AG20443 (cell line): ENCODE measurements around the gene LRP1B.

ENCODE experiments used
- DNase-seq: peaks from one replicate; pipeline ENCODE4 v3.0.0; 2012; ENCODE audit warnings: low spot score, mixed read lengths

LRP1B gene

DNA sequence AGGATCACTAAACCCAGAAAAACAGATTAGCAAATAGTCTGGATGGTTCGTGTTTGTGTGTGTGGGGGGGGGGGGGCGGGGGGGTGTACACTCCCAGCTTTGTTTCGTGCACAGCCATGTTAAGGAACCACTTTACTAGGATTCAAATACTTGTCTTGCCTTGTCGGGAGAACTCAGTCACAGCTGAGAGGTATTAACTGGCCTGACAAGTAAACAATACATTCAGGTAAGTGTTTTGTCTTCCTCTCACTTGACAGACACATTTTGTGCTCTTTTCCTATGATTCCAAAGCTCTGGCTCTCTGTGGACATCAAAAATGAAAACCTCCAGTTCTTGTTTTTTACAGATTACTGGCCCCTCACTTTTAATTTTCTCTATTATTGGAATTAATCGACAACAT, 173.5 kb downstream of the LRP1B start:
- no peak for DNase-seq

DNA sequence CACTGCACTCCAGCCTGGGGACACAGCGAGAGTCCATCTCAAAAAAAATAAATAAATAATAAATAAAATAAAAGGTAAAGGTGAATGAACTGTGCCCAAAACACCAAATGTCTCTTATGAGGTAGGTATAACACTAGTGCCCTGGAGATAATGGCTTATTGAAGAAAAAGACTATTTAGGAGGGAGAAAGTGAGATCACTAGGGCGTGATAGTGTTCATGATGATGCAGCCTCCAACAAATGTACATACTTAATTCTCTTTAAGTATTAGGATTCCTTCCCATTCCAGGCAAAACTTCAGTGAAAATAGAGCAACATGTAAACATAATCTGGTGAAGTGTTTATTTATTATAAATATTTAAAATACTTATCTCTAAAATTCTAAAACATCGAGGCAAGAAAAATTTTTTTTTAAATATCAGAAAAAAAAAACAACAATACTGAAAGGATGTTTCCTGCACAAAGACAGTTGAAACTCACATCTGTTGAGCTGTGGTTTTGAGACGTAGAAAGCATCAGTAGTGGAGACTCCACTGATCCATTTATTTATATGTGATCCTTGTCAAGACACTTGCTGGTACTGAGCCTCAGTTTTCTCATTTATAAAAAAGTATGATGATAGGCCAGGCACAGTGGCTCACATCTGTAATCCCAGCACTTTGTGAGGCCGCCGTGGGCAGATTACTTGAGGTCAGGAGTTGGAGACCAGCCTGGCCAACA, 183.3 kb downstream of the LRP1B start:
- no peak for DNase-seq

DNA sequence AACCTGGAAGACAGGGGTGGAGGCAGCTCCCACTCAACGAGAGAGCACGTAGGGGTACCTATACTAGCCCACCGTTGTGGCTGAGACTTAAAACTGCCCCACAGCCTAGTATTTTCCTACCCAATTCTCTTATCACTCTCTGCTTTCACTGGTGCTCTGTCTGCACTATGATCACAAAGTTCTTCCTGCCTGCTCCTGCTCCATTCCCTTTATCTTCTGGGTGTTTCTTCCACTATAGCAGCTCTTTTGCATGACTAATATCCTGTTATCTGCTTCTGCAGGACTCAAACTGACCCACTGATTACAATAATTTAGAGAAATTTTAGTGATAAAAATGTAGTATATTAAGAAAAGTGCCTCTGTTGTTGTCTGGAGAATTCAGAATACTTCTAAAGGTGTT, 184.8 kb downstream of the LRP1B start:
- DNase-seq, result no peak

DNA sequence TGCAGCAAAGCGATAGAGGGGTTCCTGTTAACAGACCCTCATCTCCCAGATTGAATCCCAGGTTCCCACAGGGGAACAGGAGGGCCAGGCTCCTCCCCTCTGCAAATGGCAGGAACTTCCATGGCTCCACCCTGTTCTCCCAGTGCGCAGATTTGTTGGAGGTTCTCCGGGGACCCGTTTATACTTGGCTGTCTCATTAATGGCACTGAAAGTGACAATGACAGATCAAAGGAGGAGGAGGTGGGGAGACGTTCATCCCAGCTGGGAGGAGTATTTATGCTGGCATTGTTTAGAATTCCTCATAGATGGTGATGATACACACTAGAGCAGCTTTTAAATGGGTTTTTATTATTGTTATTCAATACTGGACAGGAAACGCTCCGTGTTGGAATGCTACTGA, 186.9 kb downstream of the LRP1B start:
- no peak for DNase-seq

DNA sequence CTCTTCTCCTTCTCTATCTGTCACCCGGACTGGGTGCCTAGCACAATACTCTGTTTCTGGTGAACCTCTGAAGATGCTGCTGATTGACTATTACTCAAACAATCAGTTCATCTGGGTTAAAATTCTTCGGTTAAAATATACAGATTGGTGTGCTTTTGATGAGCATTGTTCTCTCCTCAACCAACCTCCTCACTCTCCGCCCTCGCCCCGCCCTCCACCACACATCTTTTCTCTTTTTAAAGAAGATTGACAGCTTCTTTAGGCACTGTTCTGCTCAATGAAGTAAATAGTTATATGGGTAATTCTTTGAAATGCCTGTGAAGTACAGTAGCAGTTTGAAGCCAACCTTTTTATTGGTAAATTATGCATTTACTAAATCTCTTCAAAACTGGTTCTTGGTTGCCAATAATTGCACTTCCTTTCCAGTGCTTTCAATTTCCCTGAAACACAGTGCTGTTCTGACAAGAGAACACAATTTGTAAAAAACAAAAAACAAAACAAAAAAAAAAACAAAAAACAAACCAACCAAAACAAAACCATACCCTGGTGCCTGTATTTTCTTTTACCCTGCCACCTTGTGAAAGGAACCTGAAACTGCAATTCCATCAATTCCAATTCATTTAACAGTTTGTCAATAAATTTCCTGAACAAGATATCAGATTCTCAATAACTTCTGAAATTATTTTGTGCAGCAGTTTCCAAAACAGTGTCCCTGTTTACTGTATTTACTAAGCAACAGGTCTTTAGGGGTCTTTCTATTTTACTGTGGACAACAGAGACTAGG, 188.6 kb downstream of the LRP1B start:
- no peak for DNase-seq

DNA sequence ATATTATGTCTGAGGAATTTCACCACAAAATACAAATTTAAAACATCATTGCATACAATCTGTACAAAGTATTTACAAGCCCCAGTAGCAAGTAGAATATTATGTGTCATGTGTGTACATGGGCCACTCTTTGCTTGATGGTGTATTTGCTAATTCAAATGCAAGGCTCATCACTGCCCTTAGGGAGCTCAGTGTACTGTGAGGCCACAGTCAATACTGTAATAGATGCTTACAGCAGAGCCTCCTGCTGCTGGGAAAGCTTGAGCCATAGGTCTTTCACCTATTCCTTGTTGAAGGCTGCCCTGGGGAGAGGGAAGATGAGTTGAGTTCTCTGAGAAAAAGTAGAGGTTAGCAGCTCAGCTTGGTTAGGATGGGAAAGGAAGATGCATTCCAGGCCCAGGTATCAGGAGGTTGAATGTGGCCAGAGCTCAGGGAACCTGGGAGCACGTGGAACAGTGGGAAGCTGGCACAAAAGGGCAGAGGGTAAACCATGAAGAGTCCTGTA, 189.6 kb downstream of the LRP1B start:
- no peak for DNase-seq

DNA sequence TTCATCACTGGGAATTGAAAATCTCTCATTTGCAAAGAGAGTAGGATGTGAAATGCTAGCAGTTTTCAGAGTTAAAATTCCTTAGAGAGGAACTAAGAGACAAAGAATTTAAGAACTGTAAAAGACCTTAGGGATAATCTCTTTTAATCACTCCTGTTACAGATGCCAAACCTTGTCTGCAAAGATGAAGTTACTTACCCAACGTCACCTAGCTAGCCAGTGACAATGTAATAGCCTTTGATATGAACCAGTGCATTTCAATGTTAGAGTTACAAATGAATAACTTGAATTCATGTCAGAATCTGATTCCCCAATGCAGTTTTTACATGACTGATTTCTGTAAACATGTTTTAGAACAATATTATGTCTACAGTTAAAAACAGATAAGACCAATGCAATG, 190.1 kb downstream of the LRP1B start:
- DNase-seq, result no peak

DNA sequence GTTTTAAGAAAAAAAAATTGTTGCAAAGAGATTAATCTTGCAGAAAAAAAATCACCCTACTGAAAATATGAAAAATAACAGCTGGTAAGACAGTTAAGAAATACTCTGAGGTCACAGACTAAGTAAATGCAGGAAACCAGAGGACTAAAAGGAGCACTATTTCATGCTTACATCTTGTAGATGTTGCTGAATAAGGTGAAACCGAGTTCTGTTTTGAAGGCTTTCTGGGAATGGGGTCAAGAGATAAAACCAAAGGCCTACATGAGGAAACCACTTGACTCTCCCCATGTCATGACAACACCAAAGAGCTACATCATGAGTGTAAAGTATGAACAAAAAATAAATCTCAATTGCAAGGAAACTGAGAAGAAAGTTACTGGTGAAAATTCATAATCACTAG, 197.6 kb downstream of the LRP1B start:
- DNase-seq, result no peak

DNA sequence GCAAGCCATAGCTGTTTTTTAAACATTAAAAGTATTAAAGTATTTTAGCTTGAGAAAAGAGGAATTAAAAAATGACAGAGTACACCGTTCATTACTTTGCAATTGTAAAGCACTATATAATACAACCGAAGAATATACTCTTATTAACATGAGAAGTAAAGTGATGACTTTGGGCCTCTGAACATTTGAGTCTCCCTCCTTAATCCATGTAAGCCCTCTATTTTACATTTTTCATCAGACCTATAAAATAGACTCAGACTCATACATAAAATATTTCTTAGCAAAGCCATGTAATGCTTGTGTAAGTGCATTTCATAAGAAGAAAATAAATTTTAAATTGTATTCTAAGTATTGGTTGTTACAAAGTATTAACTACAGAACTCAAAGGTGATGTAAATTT, 198.6 kb downstream of the LRP1B start:
- DNase-seq, result no peak

DNA sequence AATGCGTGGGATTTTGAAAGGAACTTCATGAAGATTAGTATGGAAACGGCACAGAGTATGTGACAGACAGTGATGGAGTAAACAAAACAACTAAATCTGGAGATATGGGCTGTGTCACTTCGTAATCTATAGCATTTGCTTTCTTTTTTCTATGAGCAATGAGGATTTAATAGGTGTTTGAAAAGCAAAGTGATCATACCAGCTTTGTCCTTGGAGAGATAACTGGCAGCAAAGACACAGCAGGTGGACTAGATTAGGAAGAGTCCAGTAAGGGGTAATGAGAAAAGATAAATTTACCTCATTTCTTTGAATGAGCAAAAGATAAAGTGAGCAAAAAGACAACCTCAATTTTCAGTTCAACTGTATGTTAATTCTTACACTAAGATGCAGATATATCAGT, 199.0 kb downstream of the LRP1B start:
- no peak for DNase-seq

DNA sequence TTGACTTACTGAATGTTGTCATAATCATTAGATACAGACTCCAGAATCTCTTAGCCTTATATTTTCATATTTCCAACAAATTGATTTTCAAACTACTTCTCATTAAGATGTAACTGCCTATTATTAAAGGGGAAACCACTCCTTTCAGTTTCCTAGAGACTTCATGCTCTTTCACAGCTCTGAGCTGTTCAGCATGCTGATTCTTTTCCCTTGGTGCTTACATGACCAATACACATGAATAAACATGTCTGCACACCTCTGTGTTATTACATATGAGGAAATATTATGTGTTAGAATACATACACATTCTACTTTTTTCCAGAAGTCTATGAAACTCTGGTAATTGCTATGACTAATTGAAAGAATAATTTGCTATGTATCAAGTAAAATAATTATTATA, 200.0 kb downstream of the LRP1B start:
- DNase-seq, result no peak

DNA sequence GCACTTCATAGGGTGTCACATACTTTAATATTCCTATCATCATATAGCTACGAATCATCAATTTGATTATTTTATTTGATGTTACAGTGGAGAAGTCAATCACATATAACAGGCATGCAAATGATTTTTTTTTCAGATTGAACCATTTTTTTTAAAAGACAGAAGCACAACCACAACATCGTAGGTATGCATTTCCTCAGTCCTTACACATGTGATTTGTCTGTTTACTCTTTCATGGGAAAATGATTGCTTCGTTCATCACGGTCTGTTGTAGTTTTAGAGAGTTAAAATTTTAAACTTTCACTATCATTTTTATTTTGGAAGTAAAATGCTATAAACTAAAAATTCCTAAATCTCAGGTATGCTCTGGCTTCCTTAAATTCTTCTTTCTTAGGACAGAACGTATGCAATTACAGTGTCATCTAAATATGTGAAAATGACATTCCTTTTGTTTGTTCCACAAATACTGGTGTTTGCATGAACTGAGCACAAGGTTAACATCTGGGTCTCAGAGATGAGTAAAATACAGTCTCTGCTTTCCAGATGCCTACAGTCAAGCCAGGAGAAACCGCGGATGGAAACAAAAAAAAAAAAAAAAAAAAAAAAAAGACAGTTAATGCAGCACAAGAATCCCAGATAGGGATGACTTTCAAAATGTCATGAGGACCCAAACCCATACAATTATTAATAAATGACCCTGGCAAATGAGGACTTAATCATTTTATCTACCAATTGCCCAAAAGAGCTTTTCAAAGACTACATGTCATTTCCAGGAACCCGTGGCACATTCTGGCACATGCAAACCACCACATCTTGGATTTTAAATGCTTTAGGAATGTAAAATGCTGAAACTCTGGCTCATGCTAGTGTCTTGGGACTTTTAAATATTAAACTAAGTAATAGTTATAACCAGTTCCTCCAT, 201.2 kb downstream of the LRP1B start:
- peak; percentile 7 for DNase-seq

DNA sequence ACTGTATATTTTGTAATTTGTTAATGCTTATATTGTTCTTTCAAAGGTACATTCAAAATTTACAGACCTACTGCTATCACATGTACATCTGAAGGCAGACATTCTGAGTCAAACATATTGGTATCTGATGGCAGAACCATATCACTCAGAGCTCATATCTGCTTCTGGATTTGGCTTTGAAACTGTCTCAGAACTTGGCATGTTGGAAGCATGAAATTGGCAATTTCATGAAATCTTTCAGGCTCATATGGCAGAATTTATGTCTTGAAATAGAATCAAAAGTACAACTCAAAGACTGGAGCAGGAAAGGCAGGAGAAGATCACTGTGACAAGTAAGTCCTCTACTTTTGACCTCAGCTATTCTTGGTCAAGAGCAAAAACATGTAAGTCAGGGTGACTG, 202.3 kb downstream of the LRP1B start:
- DNase-seq, result no peak

DNA sequence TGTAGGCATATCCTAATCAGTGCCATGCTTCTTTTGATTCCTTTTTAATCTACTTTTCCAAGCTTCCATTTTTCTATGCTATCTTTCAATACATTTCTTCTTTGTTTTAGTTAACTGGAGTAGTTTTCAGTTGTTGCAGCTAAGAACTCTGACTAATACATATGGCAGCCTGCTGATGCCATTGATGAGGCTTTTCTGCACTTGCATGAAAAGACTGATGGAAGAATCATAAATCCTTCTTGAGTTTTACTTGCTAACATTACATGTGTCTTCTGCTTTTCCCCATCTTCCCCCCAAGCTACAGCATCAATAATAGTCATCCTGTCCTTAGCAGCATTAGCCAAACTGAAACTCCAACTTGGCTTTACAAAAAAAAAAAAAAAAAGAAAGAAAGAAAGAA, 203.3 kb downstream of the LRP1B start:
- no peak for DNase-seq

DNA sequence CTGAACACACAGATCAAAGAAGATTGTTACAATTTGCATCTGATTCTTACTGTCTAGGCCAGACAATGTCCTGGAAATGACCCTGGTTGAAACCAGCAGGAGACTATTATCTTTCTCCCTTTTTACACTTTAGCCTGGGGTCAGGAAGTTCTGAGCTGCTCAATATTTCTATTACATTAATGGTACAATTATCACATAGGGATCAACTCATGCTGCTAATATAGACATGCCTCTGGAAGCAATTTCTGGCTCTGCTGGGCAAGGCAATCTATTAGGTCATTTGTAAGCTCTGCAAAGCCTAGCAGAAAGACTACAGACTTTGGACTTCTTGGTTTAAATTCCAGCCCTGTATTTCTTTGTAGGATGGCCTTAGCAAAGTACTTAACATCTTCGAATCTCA, 205.3 kb downstream of the LRP1B start:
- no peak for DNase-seq

DNA sequence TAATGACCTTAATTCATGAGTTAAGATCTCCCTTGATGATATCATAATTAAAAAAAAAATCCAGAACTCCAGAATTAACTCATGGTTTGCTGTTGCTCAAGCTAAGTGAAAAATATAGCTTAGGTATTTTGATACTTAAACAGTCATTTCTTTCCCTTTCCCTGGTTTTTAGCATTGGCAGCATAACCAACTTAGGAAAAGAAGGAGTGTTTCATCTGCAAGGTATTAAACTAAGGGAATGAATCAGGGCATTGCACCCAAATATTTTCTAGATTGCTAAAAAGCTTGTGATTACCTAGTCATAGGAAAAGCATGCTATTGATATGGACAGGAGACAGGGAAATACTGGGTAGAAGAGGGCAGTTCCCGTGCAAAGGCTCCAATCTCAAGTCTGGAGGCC, 207.2 kb downstream of the LRP1B start:
- DNase-seq, result no peak

DNA sequence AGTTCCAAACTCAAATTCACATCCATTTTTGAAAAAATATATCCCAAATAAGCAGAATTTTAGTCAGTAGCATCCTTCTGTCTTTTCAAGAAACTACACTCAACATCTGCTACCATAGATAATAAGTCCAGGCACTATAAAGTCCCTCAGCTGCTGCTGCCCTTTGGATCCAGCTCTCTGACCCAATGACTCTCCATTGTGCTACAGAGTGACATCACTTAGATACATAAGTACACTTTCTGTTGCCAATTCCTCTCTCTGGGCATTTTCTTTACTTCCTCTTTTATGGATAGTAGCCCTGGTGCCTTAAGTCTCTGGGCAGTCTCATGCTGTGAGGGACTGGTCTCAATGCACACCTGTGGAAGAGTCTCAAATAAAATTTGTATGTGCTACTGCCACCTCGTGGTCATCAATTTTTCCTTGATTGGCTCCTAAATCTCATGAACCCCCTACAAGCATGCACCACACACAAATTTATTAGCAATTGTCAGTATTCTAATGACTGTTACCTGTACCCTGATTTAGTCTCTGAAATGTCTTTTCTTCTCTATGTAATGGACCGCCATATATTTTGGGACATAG, 219.2 kb downstream of the LRP1B start:
- no peak for DNase-seq

DNA sequence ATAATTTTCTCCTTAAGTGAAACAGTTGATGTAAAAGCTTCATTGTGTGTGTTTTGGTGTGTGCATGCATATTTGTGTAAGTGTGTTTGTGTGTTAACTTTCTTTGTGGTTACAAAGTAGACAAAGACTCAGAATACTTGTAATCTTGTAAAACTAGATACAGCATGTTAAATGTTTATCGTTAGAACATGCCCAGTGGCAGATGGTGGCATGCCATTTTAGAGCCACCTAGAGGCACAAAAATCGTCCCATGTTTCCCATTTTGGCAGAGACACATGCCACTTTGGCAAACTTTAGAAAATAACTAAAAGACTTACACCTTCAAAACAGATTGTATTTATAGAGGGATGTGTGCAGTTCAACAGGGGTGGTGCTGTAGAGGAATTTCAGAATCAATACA, 224.1 kb downstream of the LRP1B start:
- DNase-seq, result no peak

DNA sequence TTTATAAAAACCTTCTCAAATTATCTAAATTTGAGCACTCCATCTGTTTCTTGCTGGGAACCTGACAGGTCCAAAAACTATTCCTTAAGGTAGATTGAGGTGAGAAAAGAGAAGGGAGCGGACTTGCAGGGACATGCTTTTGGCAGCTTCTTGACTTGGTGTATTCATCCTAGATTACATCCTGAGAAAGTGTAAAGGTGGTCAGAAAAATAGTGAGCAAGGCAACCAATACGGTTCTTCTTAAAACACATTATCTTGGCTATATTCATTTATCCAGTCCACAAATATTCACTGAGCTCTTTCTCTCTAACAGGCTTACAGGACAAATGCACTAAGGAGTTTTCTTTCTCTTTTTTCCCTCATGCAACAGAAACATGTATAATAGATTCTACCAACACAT, 230.0 kb downstream of the LRP1B start:
- no peak for DNase-seq

DNA sequence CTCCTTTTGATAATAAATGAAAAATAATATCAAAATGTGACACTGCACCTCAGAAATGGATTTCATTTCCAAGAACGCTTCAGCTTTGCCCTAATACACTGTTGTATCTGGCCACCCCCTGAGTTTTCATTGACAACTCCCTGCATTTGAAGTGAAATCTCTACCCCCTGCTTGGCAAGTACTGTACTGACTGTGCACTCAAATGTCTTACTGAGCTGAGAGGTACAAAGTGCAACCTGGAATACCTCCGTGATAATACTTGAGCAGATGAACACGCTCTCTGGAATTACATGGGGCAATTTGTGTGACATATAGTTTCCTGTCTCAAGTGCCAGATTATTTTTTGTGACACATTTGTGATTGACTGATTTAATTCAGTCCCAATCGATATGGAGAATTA, 231.1 kb downstream of the LRP1B start:
- no peak for DNase-seq

DNA sequence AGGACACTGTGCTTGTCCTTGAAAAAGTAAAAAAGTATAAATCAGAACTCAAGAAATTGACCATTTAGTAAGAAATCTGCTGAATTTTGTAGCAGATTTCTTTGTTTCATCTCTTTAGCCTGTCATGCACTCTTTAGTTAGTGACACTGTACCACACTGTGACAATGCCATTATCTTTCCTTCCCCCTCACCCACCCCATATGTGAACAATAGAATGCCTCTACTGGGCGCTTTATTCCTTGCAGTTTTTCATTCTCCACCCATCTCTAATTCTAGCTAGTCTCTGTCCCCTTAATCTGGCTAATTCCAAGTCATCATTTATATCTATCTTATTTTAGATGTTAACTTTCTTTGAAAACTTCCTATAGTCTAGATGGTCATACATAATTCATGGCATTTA, 241.0 kb downstream of the LRP1B start:
- DNase-seq, result no peak

DNA sequence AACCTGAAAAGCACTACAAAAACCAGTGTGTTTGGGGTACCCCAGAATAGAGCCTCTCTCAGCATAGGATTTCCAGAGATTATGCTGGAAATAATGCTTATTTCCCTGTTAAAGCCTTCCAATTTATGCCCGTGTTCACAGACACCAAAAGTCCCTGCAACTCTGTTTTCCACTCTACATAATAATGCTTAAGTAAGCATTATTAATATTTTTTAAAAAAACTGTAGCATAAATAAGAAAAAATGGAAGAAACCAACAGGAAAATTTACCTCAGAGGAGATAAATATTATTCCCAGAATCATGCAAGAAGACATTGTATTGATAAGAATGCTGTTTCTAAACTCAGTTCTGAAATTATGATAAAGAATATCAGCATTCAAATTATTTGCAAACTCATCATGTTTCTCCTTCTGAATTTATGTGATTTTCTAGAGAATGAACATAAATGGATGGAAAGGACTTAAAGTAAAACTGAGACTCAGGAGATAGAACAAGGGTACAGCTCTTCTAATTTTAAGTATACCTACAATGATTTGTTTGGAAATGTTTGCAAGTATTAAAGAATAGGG, 241.7 kb downstream of the LRP1B start:
- no peak for DNase-seq
